ENCODE results near the gene AFF1. TPM values are rescaled to one million over a fixed set of nuclear protein-coding genes. Genes with fewer than 3 reads are reported as not detected.

Gene AFF1
- total RNA-seq, 4 donors from 2014 or later, result 105 to 152 (median 111) TPM

- Histone ChIP-seq H3K4me1 (no peaks in the 10 kb centered on the region), H3K9me3 (no peaks in the 10 kb centered on the region), H3K36me3 (no peaks in the 10 kb centered on the region), H3K27me3 (no peaks in the 10 kb centered on the region), H3K27ac (no peak overlapping the region), H3K4me3 (no peak overlapping the region)
- no peak for DNase-seq (ENCODE audit: low spot score in 2 of 2)
- TF ChIP-seq, protein P1, sequence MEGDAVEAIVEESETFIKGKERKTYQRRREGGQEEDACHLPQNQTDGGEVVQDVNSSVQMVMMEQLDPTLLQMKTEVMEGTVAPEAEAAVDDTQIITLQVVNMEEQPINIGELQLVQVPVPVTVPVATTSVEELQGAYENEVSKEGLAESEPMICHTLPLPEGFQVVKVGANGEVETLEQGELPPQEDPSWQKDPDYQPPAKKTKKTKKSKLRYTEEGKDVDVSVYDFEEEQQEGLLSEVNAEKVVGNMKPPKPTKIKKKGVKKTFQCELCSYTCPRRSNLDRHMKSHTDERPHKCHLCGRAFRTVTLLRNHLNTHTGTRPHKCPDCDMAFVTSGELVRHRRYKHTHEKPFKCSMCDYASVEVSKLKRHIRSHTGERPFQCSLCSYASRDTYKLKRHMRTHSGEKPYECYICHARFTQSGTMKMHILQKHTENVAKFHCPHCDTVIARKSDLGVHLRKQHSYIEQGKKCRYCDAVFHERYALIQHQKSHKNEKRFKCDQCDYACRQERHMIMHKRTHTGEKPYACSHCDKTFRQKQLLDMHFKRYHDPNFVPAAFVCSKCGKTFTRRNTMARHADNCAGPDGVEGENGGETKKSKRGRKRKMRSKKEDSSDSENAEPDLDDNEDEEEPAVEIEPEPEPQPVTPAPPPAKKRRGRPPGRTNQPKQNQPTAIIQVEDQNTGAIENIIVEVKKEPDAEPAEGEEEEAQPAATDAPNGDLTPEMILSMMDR (IDR thresholded peaks at IDR 0.05), result no peak
- TF ChIP-seq EP300 (IDR thresholded peaks at IDR 0.05) (no peak), POLR2A (IDR thresholded peaks at IDR 0.05) (no peak)
- WGBS, 2 donors, result 58 to 64% methylated on average over 2 of the region's 2 CpGs
These were observed 253.2 kb downstream of the AFF1 start for GRCh38 chr4:87188048-87188447.

- no peak for TF ChIP-seq EP300 (IDR thresholded peaks at IDR 0.05)
- no peak for TF ChIP-seq POLR2A (IDR thresholded peaks at IDR 0.05)
- TF ChIP-seq, protein P1 (IDR thresholded peaks at IDR 0.05), result no peak
- H3K27ac ChIP-seq, result no peak overlapping the region
- no peaks in the 10 kb centered on the region for H3K36me3 ChIP-seq
- H3K9me3 ChIP-seq, result no peaks in the 10 kb centered on the region
- no peak for DNase-seq (ENCODE audit: low spot score in 2 of 2)
- H3K27me3 ChIP-seq, result no peaks in the 10 kb centered on the region
- no peaks in the 10 kb centered on the region for H3K4me1 ChIP-seq
- WGBS, 2 donors, result 93 to 94% methylated on average over 7 of the region's 7 CpGs
- no peak overlapping the region for H3K4me3 ChIP-seq
These were observed 254.1 kb downstream of the AFF1 start for GRCh38 chr4:87188932-87189331.

Other genes starting within 250 kb of the AFF1 start
- gene SLC10A6, start 85.6 kb upstream of the AFF1 start, total RNA-seq, result 10 to 100 TPM in 2 of 4 donors, 1 to 10 TPM in 2; 7.8 to 15.6 (median 9.4) TPM
- gene C4orf36, start 42.6 kb upstream of the AFF1 start, total RNA-seq, result 1 to 10 TPM in 3 of 4 donors, under 1 TPM in 1; 0.66 to 5.3 (median 3.4) TPM